ENCODE measurements around the gene ADCY5.
A peak's percentile ranks its signal among the peaks of the same experiment; 100 is the strongest.

Gene ADCY5

GRCh38 chr3:123337948-123338619 lies 110.8 kb downstream of the ADCY5 start:
- peak; percentile 60 for DNase-seq

GRCh38 chr3:123337226-123337625 lies 111.7 kb downstream of the ADCY5 start:
- no peak for DNase-seq

- no peak for DNase-seq
Observed at GRCh38 chr3:123336441-123336851, 112.4 kb downstream of the ADCY5 start.

- DNase-seq: no peak
Observed at GRCh38 chr3:123336001-123336400, 112.9 kb downstream of the ADCY5 start.

GRCh38 chr3:123335007-123335670 lies 113.8 kb downstream of the ADCY5 start:
- DNase-seq: no peak

GRCh38 chr3:123334056-123334455 lies 114.8 kb downstream of the ADCY5 start:
- no peak for DNase-seq

- no peak for DNase-seq
Observed at GRCh38 chr3:123333401-123333800, 115.5 kb downstream of the ADCY5 start.

GRCh38 chr3:123332124-123332641 lies 116.7 kb downstream of the ADCY5 start:
- no peak for DNase-seq

- no peak for DNase-seq
Observed at GRCh38 chr3:123331651-123332050, 117.2 kb downstream of the ADCY5 start.

GRCh38 chr3:123331006-123331405 lies 117.9 kb downstream of the ADCY5 start:
- no peak for DNase-seq

GRCh38 chr3:123330441-123330991 lies 118.4 kb downstream of the ADCY5 start:
- DNase-seq: no peak

GRCh38 chr3:123329636-123330340 lies 119.1 kb downstream of the ADCY5 start:
- no peak for DNase-seq

GRCh38 chr3:123328851-123329635 lies 119.8 kb downstream of the ADCY5 start:
- peak; percentile 73 for DNase-seq

GRCh38 chr3:123327956-123328850 lies 120.7 kb downstream of the ADCY5 start:
- DNase-seq: no peak

- DNase-seq: no peak
Observed at GRCh38 chr3:123327480-123327879, 121.4 kb downstream of the ADCY5 start.

- no peak for DNase-seq
Observed at GRCh38 chr3:123326531-123326930, 122.4 kb downstream of the ADCY5 start.

- DNase-seq: no peak
Observed at GRCh38 chr3:123325766-123326256, 123.1 kb downstream of the ADCY5 start.

GRCh38 chr3:123324880-123325765 lies 123.8 kb downstream of the ADCY5 start:
- DNase-seq: no peak

GRCh38 chr3:123323781-123324180 lies 125.1 kb downstream of the ADCY5 start:
- no peak for DNase-seq

GRCh38 chr3:123322866-123323265 lies 126.0 kb downstream of the ADCY5 start:
- no peak for DNase-seq

All from DMS53 (cell line).